HG03135 (cell line): ENCODE measurements around the gene ATF5.
"Not testable (repeated sequence)": the region's sequence is repeated elsewhere in the genome, so short reads cannot be mapped to it uniquely, and the experiment has no call there.

Source experiments
- ATAC-seq: cut with Tn5 transposase; IDR thresholded peaks from one replicate; pipeline ENCODE4 v1.9.1; 2021; ENCODE audit warnings: mild to moderate bottlenecking, moderate library complexity; ENCODE audit not compliant: unreplicated experiment

Gene ATF5

DNA sequence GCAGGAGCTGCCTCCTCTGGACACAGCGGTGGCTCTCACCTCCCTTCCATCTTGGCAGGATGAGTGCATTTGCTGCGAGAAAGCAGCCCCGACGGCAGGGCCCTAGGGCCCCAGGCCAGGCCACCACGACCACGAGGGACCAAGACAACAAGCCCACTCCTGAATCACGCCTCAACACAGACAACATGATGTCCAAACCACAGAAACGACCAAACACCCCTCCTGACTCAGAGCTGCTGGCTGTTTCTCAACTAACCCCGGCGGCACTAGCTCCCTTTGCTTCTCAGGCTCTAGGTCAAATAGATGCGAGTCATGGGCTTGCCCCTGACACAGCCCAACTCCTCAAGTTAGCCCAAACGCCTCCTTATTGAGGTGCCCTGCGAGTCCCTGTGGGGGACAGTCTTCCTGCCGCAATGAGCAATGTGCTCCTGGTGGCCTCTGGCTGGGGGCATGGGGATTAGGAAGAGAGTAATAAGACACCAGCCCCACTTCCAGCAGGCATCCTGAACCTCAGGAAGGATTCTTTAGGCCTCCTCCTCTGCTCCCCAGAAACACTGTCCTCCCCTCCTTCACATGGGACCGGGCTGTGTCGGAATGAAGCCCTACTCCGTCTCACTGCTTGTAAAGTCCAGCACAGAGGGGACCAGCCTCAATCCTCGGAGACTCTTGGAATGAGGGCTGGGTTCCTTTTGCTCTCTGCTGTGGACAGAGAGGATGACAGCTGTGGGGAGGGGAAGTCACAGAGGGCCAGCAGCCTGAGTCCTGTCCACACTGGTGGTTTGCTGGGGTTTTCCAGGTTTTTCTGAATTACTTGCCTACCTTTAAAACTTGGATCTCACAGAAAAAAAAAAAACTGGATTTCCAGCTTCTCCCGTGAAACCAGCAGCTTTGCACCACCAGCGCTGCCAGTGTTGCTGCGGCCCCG, 6.9 kb upstream of the ATF5 start:
- ATAC-seq = no peak

DNA sequence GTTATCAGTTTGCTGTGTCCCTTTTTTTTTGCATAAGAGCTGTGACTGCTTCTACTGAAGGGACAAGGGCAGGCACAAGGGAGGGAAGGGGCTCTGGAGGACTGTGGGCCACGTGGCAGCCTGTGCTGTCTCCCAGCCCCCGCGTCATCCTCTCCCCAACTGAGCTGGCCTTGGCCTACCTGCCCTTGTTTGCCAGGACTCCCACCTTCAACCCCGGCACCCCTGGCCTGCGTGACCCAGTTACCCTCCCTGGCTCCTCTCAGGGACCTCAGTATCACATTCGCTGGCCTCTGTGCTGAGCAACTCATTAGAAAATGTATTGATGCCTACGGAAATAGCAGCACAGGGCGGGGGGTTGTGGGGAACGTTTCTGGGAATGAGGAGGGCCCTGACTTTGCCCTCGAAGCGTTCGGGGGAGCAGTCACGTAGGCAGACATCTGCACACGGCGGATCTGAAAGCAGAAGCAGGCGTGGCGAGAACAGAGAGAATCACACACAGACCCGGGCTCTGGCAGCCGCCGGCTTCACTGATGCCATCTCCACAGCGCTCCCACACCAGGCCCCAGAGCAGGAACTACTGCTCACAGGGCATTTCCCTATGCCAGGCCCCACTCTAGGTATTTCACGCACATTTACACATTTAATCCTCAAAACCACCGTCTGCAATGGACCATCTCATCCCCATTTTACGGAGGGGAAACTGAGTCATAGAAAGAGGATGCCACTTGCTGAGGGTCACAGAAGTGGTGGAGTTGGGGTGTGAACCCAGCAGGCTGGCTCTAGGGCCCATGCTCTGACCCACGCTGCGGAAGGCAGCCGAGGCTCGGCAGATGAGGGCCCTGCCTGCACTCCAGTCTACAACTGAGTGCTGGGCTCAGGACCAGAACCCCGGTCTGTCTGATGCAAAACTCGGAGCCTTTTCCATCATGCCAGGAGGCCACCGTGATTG, 5.7 kb upstream of the ATF5 start:
- ATAC-seq = no peak

DNA sequence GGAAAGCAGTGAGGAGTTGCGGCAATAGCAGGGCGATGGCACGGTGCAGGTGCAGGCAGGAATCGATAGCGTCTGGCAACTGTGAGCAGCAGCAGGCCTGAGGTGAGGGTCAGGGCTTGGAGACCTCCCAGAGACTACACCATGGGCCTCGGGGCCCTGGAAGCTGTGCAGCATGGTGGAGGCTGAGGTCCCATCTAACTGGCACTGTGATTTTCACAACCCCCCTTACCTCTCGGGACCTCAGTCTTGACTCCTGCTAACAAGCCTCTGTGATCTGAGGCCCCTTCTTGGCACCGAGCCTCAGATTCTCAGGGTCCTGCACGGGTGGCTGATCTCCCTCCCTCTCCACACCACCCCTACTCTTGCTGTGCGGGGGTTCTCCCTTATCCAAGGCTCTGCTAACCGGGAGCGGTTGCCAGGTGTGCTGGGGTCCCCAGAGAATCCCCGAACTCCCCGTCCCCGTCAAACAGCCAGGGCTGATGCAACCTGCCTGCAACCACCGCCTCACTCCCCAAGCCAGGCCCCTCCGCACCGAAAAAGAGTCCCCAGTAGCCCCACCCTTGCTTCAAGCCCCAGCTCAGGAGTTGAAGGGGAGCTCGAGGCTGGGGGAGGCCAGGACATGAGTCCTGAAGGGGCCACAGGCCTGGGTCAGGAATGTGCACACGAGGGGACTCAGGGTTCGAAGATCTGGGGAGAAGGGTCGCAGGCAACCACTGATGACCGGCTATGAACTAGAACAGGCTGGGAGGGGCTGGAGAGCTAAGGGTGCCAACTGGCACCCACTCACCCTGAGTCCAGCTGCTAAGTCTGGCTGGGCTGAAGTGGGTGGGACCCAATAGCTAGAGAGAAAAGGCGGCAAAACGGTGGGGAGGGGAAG, 4.8 kb upstream of the ATF5 start:
- ATAC-seq = no peak

GRCh38 chr19:49924881-49925210, 4.2 kb upstream of the ATF5 start:
- not testable (repeated sequence) for ATAC-seq

DNA sequence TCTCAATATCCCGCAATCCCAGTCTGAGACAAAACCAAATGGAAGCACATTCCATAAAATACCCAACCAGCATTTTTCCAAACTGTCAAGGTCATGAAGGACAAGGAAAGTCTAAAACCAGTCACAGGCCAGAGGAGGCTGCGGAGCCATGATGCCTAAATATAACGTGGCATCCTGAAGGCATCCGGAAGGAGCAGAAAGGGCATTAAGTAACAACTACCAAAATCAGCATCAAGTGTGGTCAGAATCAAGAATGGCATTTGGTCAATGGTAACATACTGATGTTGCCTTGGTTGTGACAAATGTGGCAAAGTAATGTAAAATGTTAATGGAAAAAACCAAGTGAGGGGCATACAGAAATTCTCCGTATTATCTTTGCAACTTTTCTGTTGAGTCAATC, 3.5 kb upstream of the ATF5 start:
- ATAC-seq = no peak

- ATAC-seq = no peak
These were observed 2.5 kb upstream of the ATF5 start for GRCh38 chr19:49926515-49926914.

DNA sequence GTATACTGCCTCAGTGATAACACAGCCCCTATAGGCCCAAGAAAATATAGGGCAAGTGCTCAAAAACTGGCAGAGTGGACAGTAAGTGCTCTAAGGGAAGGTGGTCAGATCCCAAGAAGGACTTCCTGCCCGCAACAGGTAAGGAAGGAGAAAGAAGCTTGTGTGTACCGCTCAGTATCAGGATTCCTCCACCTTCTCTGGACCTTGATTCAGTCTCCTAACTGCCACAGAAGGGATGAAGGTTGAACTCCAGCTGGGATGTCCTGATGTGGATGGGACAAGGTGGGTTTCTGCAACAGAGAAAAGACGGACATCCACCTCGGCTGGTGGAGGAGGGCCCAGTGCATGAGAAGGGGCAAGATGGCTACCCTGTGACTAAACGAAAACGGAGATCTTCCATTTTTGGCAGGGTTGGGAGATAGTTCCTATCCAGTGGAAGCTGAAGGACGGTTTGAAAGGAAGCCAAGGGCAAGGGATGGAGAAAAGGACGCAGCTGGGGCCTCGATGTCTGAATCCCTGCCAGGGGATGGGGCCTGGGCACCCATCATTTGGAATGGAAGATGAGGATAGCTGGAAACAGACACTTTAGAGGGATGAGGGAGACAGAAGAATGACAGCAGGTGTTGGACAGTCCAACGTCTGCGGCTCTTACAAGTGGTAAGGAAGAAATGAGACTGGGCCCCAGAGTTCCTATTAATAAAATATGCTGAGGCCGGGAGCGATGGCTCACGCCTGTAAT, 1.3 kb upstream of the ATF5 start:
- no peak for ATAC-seq

- peak; percentile 72 for ATAC-seq
These were observed 842 bp downstream of the ATF5 start for GRCh38 chr19:49929611-49930482.

DNA sequence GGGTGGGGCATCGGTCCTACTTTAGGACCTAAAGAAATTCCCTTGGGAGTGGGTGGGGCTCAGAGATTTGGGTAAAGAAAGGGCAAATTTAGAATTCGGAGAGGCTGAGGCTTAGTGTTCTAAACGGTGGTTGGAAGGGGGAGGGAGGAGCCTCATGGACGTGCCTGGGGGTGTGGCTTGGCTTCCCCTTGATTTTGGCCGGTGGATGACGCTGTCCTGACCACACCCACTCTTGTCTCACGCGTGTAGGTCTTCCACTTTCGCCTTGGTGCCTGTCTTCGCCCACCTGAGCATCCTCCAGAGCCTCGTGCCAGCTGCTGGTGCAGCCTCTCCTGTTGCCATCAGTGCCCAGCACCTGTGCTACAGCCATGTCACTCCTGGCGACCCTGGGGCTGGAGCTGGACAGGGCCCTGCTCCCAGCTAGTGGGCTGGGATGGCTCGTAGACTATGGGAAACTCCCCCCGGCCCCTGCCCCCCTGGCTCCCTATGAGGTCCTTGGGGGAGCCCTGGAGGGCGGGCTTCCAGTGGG, 1.5 kb downstream of the ATF5 start:
- ATAC-seq = no peak

DNA sequence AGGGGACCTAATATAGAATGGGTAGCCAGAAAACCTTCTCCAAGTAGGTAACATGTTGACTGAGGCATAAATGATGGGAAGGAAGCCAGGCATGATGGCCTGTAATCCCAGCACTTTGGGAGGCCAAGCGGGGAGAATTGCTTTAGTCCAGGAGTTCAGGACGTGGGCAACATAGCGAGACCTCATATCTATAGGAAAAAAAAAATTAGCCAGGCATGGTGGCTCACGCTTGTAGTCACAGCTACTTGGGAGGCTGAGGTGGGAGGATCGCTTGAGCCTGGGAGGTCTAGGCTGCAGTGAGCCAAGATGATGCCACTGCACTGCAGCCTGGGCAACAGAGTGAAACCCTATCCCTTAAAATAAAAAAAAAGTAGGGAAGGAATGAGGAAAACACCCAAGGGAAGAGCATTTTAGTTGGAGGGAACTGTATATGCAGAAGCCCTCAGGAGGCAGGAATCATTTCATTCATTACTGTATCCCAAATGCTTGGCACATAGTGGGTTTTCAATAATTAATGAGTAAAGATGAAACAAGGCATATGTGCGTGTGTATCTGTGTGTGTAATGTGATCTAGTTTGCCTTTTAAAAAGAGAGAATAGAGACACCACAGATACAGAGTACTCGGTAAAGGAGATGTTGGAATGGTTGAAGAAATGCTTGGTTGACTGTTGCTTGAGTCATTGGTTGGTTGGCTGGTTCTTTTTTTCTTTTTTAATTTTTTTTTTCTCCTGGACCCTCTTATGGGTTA, 2.5 kb downstream of the ATF5 start:
- ATAC-seq = no peak

GRCh38 chr19:49932041-49932451, 3.0 kb downstream of the ATF5 start:
- ATAC-seq = no peak

GRCh38 chr19:49932731-49933131, 3.7 kb downstream of the ATF5 start:
- ATAC-seq = no peak

GRCh38 chr19:49933643-49934042, 4.6 kb downstream of the ATF5 start:
- no peak for ATAC-seq

- no peak for ATAC-seq
These were observed 7.5 kb downstream of the ATF5 start for GRCh38 chr19:49936549-49936948.

- peak; percentile 55 for ATAC-seq
These were observed 8.9 kb downstream of the ATF5 start for GRCh38 chr19:49937750-49938381.

GRCh38 chr19:49938662-49939061, 9.7 kb downstream of the ATF5 start:
- no peak for ATAC-seq

DNA sequence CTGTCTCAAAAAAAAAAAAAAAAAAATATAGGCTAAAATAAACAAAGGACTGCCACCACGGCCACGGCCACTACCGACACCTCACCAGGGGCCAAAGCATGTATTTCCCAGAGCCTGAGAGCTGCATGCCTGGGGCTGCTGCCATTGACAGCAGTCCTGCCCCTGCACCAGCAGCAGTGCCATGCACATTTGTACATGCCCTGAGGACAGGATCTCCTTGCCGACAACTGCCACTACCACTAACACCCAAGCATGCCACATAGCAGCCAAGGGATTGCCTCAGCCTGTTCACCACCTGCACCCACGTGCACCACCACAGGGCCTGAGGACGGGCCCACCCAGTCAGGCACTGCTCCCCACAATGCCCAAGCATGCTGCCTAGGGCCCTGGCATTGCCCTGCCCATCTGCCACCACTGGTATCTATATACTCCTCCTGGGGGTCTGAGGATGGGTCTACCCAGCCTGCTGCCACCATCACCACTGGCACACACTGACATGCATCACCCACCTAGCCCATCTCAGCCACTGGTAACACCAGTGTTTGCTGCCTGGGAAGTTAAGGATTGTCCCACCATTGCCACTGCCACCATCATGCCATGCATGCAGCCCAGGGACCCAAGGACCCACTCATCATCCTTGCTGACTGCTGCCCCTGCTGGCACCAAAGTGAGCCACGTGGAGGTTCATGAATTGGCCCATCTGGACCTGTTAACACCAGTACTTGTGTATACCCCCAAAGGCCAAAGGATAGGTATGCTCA, 10.9 kb downstream of the ATF5 start:
- ATAC-seq = no peak
